Spleen (tissue), 11 donors: ENCODE results near the gene NAT14. TPM values are rescaled to one million over a fixed set of nuclear protein-coding genes. Genes with fewer than 3 reads are reported as not detected.
A peak's percentile ranks its signal among the peaks of the same experiment; 100 is the strongest.

Source experiments
- DNase-seq: peaks from one replicate; pipeline ENCODE4 v3.0.0-alpha.2; 2020
- H3K27ac ChIP-seq, 8 donors: fragments of 200-600 bp; sonication (generic) in 7 of 8; 1 replicate in 4 of 8; 2 replicates in 4 of 8; pipeline versions ENCODE4 v1.5.0 to v1.8.0; 2016 to 2021; ENCODE audit warnings: inconsistent platforms in 4 of 8, mild to moderate bottlenecking in 4 of 8, moderate library complexity in 1 of 8
- H3K27me3 ChIP-seq, 7 donors: fragments of 200-600 bp; sonication (generic) in 6 of 7; replicated peaks in 1 of 7; 1 replicate in 4 of 7; 2 replicates in 3 of 7; pipeline versions ENCODE4 v1.5.0 to v1.8.0; 2016 to 2021; ENCODE audit warnings: inconsistent platforms in 3 of 7, mild to moderate bottlenecking in 1 of 7
- H3K36me3 ChIP-seq, 6 donors: fragments of 200-600 bp; sonication (generic) in 5 of 6; 1 replicate in 4 of 6; 2 replicates in 2 of 6; pipeline versions ENCODE4 v1.5.0 to v1.8.0; 2016 to 2021; ENCODE audit warnings: inconsistent platforms in 2 of 6
- H3K4me1 ChIP-seq, 6 donors: fragments of 200-600 bp; sonication (generic) in 5 of 6; 1 replicate in 3 of 6; 2 replicates in 3 of 6; pipeline versions ENCODE4 v1.5.0 to v1.8.0; 2016 to 2021; ENCODE audit warnings: inconsistent platforms in 3 of 6
- H3K4me3 ChIP-seq, 8 donors: fragments of 200-600 bp; sonication (generic) in 7 of 8; 1 replicate in 4 of 8; 2 replicates in 4 of 8; pipeline versions ENCODE4 v1.5.0 to v1.8.0; 2016 to 2021; ENCODE audit warnings: inconsistent platforms in 4 of 8, mild to moderate bottlenecking in 4 of 8, moderate library complexity in 2 of 8
- H3K9me3 ChIP-seq, 8 donors: fragments of 200-600 bp; sonication (generic) in 7 of 8; 1 replicate in 4 of 8; 2 replicates in 4 of 8; pipeline versions ENCODE4 v1.5.0 to v1.8.0; 2016 to 2021; ENCODE audit warnings: inconsistent platforms in 4 of 8
- CTCF ChIP-seq, 11 experiments: fragments of 200-600 bp in 7 of 11; fragments of 450-650 bp in 4 of 11; sonication (generic) in 4 of 11; IDR thresholded peaks in 8 of 11; conservative IDR thresholded peaks in 3 of 11; 1 replicate in 7 of 11; 2 replicates in 4 of 11; pipeline versions ENCODE4 v1.4.0 to v1.8.0; 2016 to 2021; ENCODE audit warnings: antibody characterized with exemption in 11 of 11, inconsistent platforms in 4 of 11, mild to moderate bottlenecking in 1 of 11
- POLR2A ChIP-seq, 3 donors: fragments of 450-650 bp; IDR thresholded peaks; one replicate each; pipeline ENCODE4 v1.5.1; 2017; ENCODE audit warnings: antibody characterized with exemption in 3 of 3, mild to moderate bottlenecking in 1 of 3
- POLR2AphosphoS5 ChIP-seq, 3 donors: sonication (generic); formaldehyde crosslinking; IDR thresholded peaks; one replicate each; pipeline ENCODE4 v1.5.1; 2017; ENCODE audit warnings: antibody characterized with exemption in 3 of 3
- WGBS, 5 donors: extraction: QIAGEN DNeasy Blood & Tissue Kit in 3 of 5; methylation state at CpG; one replicate each; pipeline versions ENCODE4 v1.1.5 to v1.1.7; 2013 to 2018; 5-methylcytosine and 5-hydroxymethylcytosine counted together
- intact Hi-C: fragments of 100-400 bp; cut with DNase I; formaldehyde crosslinking; loops from one replicate; pipeline ENCODE4 v1.15.0; 2023; ENCODE audit warnings: low total_unique reads
- polyA plus RNA-seq, 3 donors: library from polyadenylated mRNA; stranded (reverse); fragments of 200-250 nt; gene quantifications; one replicate each; pipeline ENCODE4 v1.2.1, GENCODE V29; 2013
- total RNA-seq, 7 donors: library from RNA; depleted of rRNA in 3 of 7; stranded (reverse); fragments of >200 nt in 3 of 7; fragmentation: NEBNext Ultra II Directional in 4 of 7; extraction: Animal tissue kit (Norgen Biotek cat#: 25700) in 4 of 7; gene quantifications; one replicate each; pipeline versions ENCODE4 v1.1.0 to v1.2.1, GENCODE V29; 2016 to 2021
- donor health status: healthy with polysubstance abuse.
- donor health status: DM: no; HTN: no; CAD: no; lungs with moderate emphysema.
- donor health status: DM: no; HTN: no; CAD: no.
- donor health status: Bipolar disorder and iron deficiency.
- donor health status: healthy.
- donor health status: DM: no; HTN: no; CAD: no.
- donor health status: DM: yes; HTN: yes; CAD: no.

The NAT14 gene
- total and polyA plus RNA-seq, 10 donors, result 1.9 to 17.7 (median 8.2) TPM

GRCh38 chr19:55443045-55443823 is 41.8 kb upstream of the NAT14 start, which contains the start of gene SHISA7:
Gene SHISA7 (minus strand): TSS chr19:55443300. CDS start chr19:55442863, 437 bp downstream.
- no peak within 1 kb of the TSS for H3K27ac ChIP-seq
- H3K36me3 ChIP-seq, result no peaks in the 10 kb centered on the region
- H3K4me1 ChIP-seq, result peaks cover 11 to 35% (median 26%) of the 10 kb centered on the region in 6 donors
- H3K27me3 ChIP-seq, result peaks cover 7 to 96% (median 70%) of the 10 kb centered on the region in 7 donors
- 1 to 4% (median 3%) methylated on average over 43 of the region's 43 CpGs for WGBS, 5 donors
- no peak for TF ChIP-seq POLR2A (IDR thresholded peaks at IDR 0.05)
- no peak for TF ChIP-seq CTCF (IDR thresholded peaks at IDR 0.05 in 8 of 11, conservative IDR thresholded peaks at IDR 0.05 in 3 of 11)
- no peak for TF ChIP-seq POLR2AphosphoS5 (IDR thresholded peaks at IDR 0.05)
- H3K4me3 ChIP-seq, result peak within 1 kb of the TSS in 1 of 8 donors; percentile 49
- no peaks in the 10 kb centered on the region for H3K9me3 ChIP-seq
- no peak for DNase-seq
- intact Hi-C loops, result no loop called here

- intact Hi-C loops, result no loop called here
- Histone ChIP-seq H3K4me1 (peaks cover 11 to 35% (median 26%) of the 10 kb centered on the region in 6 donors), H3K4me3 (no peak overlapping the region), H3K27me3 (peaks cover 7 to 89% (median 63%) of the 10 kb centered on the region in 7 donors), H3K9me3 (no peaks in the 10 kb centered on the region), H3K27ac (no peak overlapping the region), H3K36me3 (no peaks in the 10 kb centered on the region)
- no peak for DNase-seq
- no peak for TF ChIP-seq CTCF (IDR thresholded peaks at IDR 0.05 in 8 of 11, conservative IDR thresholded peaks at IDR 0.05 in 3 of 11)
- no peak for TF ChIP-seq POLR2AphosphoS5 (IDR thresholded peaks at IDR 0.05)
- TF ChIP-seq POLR2A (IDR thresholded peaks at IDR 0.05), result no peak
- 27 to 42% (median 38%) methylated on average over 16 to 18 of the region's 18 CpGs for WGBS, 5 donors
Observed at GRCh38 chr19:55443824-55444480, 41.0 kb upstream of the NAT14 start.

- H3K27ac ChIP-seq, result no peak overlapping the region
- H3K4me1 ChIP-seq, result peaks cover 11 to 35% (median 26%) of the 10 kb centered on the region in 6 donors
- WGBS, 5 donors, result 47 to 50% (median 49%) methylated on average over 11 of the region's 11 CpGs
- TF ChIP-seq CTCF (IDR thresholded peaks at IDR 0.05 in 8 of 11, conservative IDR thresholded peaks at IDR 0.05 in 3 of 11), result no peak
- TF ChIP-seq POLR2A (IDR thresholded peaks at IDR 0.05), result no peak
- no peak for TF ChIP-seq POLR2AphosphoS5 (IDR thresholded peaks at IDR 0.05)
- peaks cover 7 to 89% (median 61%) of the 10 kb centered on the region in 7 donors for H3K27me3 ChIP-seq
- intact Hi-C loops, result no loop called here
- DNase-seq, result no peak
- H3K36me3 ChIP-seq, result no peaks in the 10 kb centered on the region
- no peak overlapping the region for H3K4me3 ChIP-seq
- no peaks in the 10 kb centered on the region for H3K9me3 ChIP-seq
Observed at GRCh38 chr19:55444646-55445045, 40.3 kb upstream of the NAT14 start.

GRCh38 chr19:55446060-55446459 is 38.9 kb upstream of the NAT14 start:
- Histone ChIP-seq H3K4me1 (peaks cover 8 to 26% (median 17%) of the 10 kb centered on the region in 6 donors), H3K27me3 (peaks cover 3 to 87% (median 52%) of the 10 kb centered on the region in 7 donors), H3K36me3 (no peaks in the 10 kb centered on the region), H3K4me3 (no peak overlapping the region), H3K9me3 (no peaks in the 10 kb centered on the region), H3K27ac (no peak overlapping the region)
- 52 to 74% (median 58%) methylated on average over 8 of the region's 8 CpGs for WGBS, 5 donors
- TF ChIP-seq CTCF (IDR thresholded peaks at IDR 0.05 in 8 of 11, conservative IDR thresholded peaks at IDR 0.05 in 3 of 11) (no peak), POLR2A (IDR thresholded peaks at IDR 0.05) (no peak), POLR2AphosphoS5 (IDR thresholded peaks at IDR 0.05) (no peak)
- no peak for DNase-seq
- intact Hi-C loops, result no loop called here
